SU-DHL-6 (cell line): ENCODE data around the gene TNIK.

Source experiments
- H2AFZ ChIP-seq: fragments of 200-600 bp; sonication (generic); 2 replicates; pipeline ENCODE4 v1.6.1; 2014; ENCODE audit warnings: low read depth, mild to moderate bottlenecking, moderate library complexity, mixed read lengths, antibody characterized with exemption, low read length; ENCODE audit not compliant: severe bottlenecking
- H3F3A ChIP-seq: fragments of 200-600 bp; shearing (Covaris generic); 2 replicates; pipeline ENCODE4 v1.6.0; 2016; ENCODE audit warnings: antibody characterized with exemption, mild to moderate bottlenecking; ENCODE audit not compliant: insufficient read depth
- H3K27ac ChIP-seq: fragments of 200-600 bp; sonication (generic); 2 replicates; pipeline ENCODE4 v1.5.1; 2016; ENCODE audit warnings: low read depth, mild to moderate bottlenecking, low read length, moderate library complexity, mixed read lengths
- H3K27me3 ChIP-seq: fragments of 200-600 bp; sonication (generic), shearing (Covaris generic); 2 replicates; pipeline ENCODE4 v1.6.0; 2014; ENCODE audit warnings: mild to moderate bottlenecking, low read length
- H3K36me3 ChIP-seq: fragments of 200-600 bp; sonication (generic); 2 replicates; pipeline ENCODE4 v1.6.1; 2014; ENCODE audit warnings: mild to moderate bottlenecking, low read length, mixed read lengths
- H3K4me2 ChIP-seq: fragments of 300-600, 200-600 bp; shearing (Covaris generic), sonication (generic); 2 replicates; pipeline ENCODE4 v1.6.0; 2014; ENCODE audit warnings: low read length, low read depth, mild to moderate bottlenecking; ENCODE audit not compliant: poor library complexity, severe bottlenecking
- H3K4me3 ChIP-seq: fragments of 200-600 bp; sonication (generic); 2 replicates; pipeline ENCODE4 v1.5.1; 2014; ENCODE audit warnings: antibody characterized with exemption, low read length, mild to moderate bottlenecking, mixed read lengths; ENCODE audit not compliant: insufficient read depth, poor library complexity, severe bottlenecking
- H3K79me2 ChIP-seq: fragments of 200-600 bp; sonication (generic); 2 replicates; pipeline ENCODE4 v1.6.1; 2014; ENCODE audit warnings: mild to moderate bottlenecking, low read length, moderate library complexity; ENCODE audit not compliant: insufficient read depth
- H3K9ac ChIP-seq: fragments of 200-600 bp; sonication (generic); 2 replicates; pipeline ENCODE4 v1.7.0; 2014; ENCODE audit warnings: mild to moderate bottlenecking, low read length
- H3K9me2 ChIP-seq: fragments of 200-600 bp; sonication (generic); replicated peaks from 2 replicates; pipeline ENCODE4 v1.6.1; 2014; ENCODE audit warnings: low read length; ENCODE audit not compliant: insufficient read depth
- H3K9me3 ChIP-seq: fragments of 200-600 bp; sonication (generic); 2 replicates; pipeline ENCODE4 v1.6.1; 2014; ENCODE audit warnings: low read length, mixed read lengths; ENCODE audit not compliant: insufficient read depth
- H4K20me1 ChIP-seq: fragments of 200-600 bp; sonication (generic); 2 replicates; pipeline ENCODE4 v1.6.1; 2014; ENCODE audit warnings: low read depth, mild to moderate bottlenecking, antibody characterized with exemption, low read length, moderate library complexity, mixed read lengths
- EZH2phosphoT487 ChIP-seq: fragments of 200-600 bp; sonication (generic), shearing (Covaris generic); conservative IDR thresholded peaks from 2 replicates; pipeline ENCODE4 v1.6.1; 2018; ENCODE audit warnings: mild to moderate bottlenecking, antibody characterized with exemption, low read length, moderate library complexity, mixed read lengths
- TF ChIP-seq, protein P1 (sequence below): fragments of 200-600 bp; sonication (generic); IDR thresholded peaks from one replicate; pipeline ENCODE4 v1.5.1; 2017; ENCODE audit warnings: antibody characterized with exemption, mild to moderate bottlenecking, low read length, moderate library complexity; ENCODE audit not compliant: insufficient read depth, poor library complexity, severe bottlenecking

TNIK gene

DNA sequence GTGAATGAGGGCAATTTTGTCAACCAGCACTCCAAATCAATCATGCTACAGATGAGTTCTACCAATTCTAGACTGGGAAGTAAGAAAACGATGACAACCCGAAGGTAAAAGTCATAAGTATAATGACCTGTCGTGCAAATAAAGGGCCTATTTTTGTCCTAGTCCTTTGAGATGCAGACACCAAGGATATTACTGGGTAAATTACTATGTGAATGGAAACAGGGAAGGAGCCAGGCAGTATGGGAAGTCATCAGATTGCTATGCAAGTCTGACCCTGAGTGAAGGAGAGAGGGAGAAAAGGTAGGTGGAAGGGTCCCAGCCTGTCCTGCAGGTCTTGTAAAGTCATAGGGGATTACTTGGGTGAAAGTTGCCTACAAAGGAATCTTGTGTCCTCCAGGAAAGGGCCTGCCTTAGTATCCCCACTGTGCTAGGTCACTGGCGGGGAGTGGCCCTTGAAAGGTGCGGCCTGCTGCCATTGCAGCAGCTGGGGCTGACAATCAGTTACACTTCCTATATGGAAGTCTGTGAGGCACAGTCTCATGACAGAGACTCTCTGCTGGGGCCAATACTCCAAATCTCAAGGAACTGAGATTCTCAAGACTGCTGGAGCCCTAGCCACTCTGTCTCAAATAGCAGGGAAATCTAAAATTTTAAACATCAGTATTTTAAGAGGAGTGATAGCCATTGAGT lies 283.8 kb downstream of the TNIK start:
- no peaks in the 10 kb centered on the region for H4K20me1 ChIP-seq
- no peak overlapping the region for H3K4me3 ChIP-seq
- TF ChIP-seq, protein P1, sequence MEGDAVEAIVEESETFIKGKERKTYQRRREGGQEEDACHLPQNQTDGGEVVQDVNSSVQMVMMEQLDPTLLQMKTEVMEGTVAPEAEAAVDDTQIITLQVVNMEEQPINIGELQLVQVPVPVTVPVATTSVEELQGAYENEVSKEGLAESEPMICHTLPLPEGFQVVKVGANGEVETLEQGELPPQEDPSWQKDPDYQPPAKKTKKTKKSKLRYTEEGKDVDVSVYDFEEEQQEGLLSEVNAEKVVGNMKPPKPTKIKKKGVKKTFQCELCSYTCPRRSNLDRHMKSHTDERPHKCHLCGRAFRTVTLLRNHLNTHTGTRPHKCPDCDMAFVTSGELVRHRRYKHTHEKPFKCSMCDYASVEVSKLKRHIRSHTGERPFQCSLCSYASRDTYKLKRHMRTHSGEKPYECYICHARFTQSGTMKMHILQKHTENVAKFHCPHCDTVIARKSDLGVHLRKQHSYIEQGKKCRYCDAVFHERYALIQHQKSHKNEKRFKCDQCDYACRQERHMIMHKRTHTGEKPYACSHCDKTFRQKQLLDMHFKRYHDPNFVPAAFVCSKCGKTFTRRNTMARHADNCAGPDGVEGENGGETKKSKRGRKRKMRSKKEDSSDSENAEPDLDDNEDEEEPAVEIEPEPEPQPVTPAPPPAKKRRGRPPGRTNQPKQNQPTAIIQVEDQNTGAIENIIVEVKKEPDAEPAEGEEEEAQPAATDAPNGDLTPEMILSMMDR: no peak
- no peaks in the 10 kb centered on the region for H3F3A ChIP-seq
- H3K9ac ChIP-seq: no peak overlapping the region
- no peaks in the 10 kb centered on the region for H3K79me2 ChIP-seq
- no peak overlapping the region for H2AFZ ChIP-seq
- no peak overlapping the region for H3K4me2 ChIP-seq
- no peaks in the 10 kb centered on the region for H3K9me2 ChIP-seq
- no peaks in the 10 kb centered on the region for H3K27me3 ChIP-seq
- no peak overlapping the region for H3K27ac ChIP-seq
- H3K9me3 ChIP-seq: no peaks in the 10 kb centered on the region
- H3K36me3 ChIP-seq: no peaks in the 10 kb centered on the region

DNA sequence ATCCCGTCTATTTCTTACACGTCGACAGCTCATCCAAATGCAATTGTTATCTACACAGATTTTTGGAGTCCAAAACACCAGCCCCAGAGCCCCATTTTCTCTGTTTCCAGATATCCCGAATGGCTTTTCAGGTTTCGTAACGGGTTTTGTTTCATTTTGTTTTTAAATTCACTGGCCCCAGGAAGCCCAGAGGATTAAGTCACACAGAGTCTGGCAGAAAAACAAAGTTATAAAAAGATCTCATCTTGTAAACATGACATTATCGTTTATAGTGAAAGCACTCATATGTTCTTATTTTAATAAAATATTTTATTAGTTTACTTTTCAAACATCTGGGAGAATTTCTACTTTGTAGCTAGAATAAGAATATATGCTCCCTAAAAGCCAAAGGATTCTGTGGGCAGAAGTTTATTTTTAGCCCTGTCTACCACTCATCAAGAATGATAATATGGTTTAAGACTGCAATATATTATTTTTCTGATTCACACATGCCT lies 284.4 kb downstream of the TNIK start:
- H2AFZ ChIP-seq: no peak overlapping the region
- no peak overlapping the region for H3K9ac ChIP-seq
- H3K27me3 ChIP-seq: no peaks in the 10 kb centered on the region
- TF ChIP-seq, protein P1: no peak
- no peak for TF ChIP-seq EZH2phosphoT487
- no peaks in the 10 kb centered on the region for H3K9me2 ChIP-seq
- no peaks in the 10 kb centered on the region for H3K9me3 ChIP-seq
- H3K4me3 ChIP-seq: no peak overlapping the region
- no peak overlapping the region for H3K27ac ChIP-seq
- H3K79me2 ChIP-seq: no peaks in the 10 kb centered on the region
- no peak overlapping the region for H3K4me2 ChIP-seq
- no peaks in the 10 kb centered on the region for H3K36me3 ChIP-seq
- H3F3A ChIP-seq: no peaks in the 10 kb centered on the region
- no peaks in the 10 kb centered on the region for H4K20me1 ChIP-seq

DNA sequence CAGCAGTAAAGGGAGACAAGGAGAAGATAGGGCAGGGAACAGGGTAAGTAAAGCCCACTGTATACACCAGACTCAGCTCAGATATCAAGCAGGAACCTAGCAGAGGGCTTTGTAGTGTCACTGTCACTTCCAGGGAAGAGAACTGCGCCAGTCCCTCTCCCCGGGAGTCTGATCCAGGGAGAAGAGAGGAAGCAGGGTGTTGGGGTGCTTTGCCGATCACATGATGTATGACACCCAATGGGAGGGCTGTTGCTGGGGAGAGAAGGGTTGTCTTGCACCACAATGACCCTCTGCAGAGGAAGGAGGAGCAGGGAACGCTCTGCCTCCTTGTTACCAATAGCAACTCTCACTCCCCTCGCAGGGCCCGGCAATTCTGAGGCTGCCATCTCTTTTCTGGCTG lies 286.5 kb downstream of the TNIK start:
- H3K36me3 ChIP-seq: no peaks in the 10 kb centered on the region
- no peak overlapping the region for H2AFZ ChIP-seq
- H3K4me3 ChIP-seq: no peak overlapping the region
- H3K27ac ChIP-seq: no peak overlapping the region
- no peaks in the 10 kb centered on the region for H3K27me3 ChIP-seq
- H4K20me1 ChIP-seq: no peaks in the 10 kb centered on the region
- H3K9ac ChIP-seq: no peak overlapping the region
- H3K4me2 ChIP-seq: no peak overlapping the region
- H3K9me2 ChIP-seq: no peaks in the 10 kb centered on the region
- no peaks in the 10 kb centered on the region for H3K79me2 ChIP-seq
- H3K9me3 ChIP-seq: no peaks in the 10 kb centered on the region
- no peaks in the 10 kb centered on the region for H3F3A ChIP-seq
- no peak for TF ChIP-seq EZH2phosphoT487
- TF ChIP-seq, protein P1: no peak
